ENCODE results near the gene IGHMBP2.
"Not testable (repeated sequence)": the region's sequence is repeated elsewhere in the genome, so short reads cannot be mapped to it uniquely, and the experiment has no call there.

Gene IGHMBP2

DNA sequence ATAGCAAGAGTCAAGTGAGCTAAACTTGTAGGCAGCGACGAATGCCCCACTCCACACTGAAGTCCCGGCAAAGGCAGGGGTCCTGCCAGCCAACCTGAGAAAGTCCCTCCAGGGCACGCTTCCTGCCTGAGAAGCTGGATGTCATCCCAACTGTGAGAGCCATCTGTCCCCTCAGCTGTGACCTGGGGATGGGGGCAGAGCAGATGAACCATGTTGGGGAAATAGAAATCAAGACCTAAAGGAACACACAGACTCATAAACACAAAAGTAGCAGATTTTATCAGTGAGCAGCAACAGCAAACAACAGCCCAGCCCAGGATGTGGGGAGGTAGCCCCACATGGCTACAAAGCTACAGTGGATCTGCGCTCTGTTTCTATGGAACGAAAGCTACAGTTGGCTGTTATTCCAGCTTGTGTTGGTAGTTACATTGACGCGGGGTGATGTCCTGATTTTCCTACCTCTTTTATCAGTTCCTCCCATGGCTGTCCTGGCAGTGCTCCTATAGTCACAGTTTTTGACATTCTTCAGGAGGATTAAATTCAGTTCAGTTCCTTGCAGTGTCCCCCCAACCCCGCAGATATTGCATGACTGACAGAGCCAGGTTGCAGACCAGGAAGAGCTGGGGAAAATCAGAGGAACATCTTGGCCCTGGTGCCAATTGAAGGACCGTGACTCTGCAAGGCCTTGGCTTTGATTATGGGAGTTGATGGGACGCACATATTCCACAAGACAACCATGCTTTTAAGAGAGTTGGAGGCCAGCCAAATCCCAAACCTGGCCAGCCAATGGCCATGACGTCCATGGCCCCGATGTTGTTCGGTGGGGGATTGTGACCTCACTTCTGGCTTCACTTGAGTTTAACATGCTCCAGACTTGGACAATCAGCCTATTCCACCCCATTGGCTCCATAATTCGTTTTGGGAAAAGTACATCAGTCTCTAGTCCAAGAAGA lies 62.5 kb downstream of the IGHMBP2 start:
- no peak for DNase-seq

GRCh38 chr11:68966894-68967780 lies 63.4 kb downstream of the IGHMBP2 start:
- DNase-seq = no peak

DNA sequence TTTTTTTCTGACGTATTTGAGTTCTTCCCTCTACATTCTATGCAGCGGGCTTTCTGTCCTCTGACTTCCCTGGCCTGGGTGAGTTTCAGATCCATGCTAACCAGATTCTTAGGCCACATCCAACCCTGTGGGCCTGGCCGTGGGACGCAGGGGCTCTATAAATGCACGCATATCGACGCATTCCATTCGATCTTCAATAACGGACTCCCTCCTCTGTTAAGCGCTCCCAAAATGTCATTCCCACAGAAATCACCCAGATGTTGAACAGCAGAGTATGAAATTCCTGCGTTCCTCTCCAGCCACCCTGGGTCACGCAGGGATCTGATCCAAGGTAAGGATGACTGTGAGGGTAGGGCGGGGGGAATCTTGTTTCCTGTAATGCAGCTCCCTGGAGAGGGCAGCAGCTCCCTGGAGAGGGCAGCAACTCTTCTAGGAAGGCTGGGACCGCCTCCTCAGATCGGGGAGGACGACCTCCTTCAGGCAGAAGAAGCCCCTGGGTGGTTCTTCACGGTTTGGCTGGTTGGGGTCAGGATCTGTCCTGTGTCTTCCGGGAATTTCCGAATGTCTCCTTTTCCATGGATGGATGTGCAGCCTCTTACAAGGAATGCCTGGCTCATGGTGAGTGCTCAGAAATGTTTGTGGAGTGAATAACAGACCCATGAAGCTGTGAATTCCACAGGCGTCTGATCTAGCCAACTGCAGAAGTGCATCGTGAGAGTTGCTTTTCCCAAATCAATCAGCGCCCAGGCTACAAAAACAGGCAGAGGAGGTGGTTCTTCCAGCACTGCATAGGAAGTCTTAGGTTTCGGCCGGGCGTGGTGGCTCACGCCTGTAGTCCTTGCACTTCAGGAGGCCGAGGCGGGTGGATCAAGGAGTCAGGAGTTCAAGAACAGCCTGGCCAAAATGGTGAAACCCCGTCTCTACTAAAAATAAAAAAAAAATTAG lies 64.9 kb downstream of the IGHMBP2 start:
- no peak for DNase-seq

- no peak for DNase-seq
Observed at GRCh38 chr11:68969386-68969785, 65.7 kb downstream of the IGHMBP2 start.

DNA sequence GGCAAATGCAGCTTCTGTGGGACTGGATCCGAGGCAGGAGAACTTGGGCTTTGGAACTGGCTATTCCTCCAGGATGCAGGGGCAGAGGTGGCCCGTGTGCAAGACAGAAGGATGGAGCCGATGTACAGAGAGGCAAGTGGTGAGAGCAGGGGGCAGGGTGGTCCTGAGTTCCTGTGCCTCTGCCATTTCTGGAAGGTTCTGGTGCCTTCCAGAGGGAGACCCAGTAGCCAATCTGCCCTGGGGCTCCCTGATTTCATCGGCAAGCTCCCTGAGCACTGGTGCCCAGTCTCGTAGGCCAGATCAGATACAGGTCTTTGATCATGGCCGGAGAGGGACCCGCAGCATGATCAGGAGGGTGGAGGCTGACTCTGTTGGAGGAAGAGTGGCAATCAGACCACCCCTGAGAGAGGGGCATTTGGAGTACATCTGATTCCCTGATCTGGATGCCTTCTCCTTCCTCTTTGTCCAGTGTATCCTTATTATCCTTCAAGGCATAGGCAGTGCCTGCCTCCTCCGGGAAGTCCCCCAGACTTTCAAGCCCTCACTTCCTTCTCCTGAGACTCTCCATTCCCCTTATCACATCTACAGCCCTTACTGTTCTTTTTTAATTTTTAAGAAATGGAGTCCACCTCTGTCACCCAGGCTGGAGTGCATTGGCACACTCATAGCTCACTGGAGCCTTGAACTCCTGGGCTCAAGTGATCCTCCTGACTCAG lies 67.4 kb downstream of the IGHMBP2 start:
- no peak for DNase-seq

DNA sequence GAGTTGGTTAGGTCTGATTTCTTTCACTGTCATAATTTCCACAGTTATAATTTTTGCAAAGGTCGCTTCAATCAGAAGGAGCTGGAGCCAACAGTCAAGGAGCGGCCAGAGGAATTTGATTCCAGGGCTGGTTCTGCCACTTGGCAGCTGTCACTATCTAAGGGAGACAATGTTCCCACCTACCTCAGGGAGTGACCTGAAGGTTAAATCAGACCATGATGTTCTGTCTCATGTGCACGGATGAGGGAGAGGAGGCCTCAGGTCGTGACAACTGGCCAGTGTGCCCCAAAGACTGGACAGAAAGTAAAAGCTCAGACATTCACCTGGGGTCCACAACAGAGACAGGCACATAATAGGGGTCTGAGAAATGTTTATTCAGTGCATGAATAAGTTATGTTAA lies 69.5 kb downstream of the IGHMBP2 start:
- no peak for DNase-seq

GRCh38 chr11:68973706-68974105 lies 70.0 kb downstream of the IGHMBP2 start:
- not testable (repeated sequence) for DNase-seq

DNA sequence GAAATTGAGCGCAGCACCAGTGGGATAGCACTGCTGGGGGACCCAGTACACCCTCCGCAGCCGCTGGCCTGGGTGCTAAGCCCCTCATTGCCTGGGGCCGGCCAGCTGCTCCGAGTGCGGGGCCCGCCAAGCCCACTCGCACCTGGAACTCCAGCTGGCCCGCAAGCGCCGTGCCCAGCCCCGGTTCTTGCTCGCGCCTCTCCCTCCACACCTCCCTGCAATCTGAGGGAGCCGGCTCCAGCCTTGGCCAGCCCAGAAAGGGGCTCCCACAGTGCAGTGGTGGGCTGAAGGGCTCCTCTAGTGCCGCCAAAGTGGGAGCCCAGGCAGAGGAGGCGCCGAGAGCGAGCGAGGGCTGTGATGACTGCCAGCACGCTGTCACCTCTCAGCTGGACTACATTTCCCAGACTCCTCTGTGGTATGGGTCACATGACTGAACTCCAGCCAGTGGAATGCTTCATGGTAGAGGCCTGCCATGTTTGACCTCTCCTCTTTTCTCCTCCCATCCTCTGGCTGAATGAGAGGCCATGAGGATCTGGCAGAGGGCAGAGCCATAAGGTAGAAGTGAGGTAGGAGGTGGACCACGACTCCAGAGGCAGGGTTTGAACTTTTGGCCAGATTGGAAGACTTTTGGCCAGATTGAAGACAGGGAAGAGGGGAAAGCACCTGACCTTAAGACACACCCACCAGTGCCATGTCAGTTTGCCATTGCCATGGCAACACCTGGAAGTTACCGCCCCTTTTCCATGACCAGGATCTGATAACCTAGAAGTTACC lies 70.9 kb downstream of the IGHMBP2 start:
- no peak for DNase-seq

GRCh38 chr11:68976095-68976494 lies 72.4 kb downstream of the IGHMBP2 start:
- no peak for DNase-seq

DNA sequence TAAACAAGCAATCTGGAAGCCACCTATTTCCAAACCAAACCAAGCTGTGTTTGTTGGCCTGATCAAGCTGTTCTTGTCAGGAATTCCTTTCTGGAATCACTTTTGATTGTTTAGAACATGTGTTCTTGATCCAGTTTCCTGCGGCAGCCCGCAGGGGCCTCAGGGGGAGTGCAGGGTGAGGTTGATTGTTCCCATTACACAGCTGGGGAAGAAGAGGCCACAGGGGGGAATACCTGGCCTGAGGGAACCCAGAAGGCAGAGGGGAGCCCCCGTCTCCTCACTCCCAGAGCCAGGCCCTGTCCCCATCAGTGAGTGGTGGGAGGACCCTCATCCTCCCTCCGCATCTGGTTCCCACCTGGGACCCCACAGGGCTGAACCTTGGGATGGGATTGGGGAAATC lies 72.9 kb downstream of the IGHMBP2 start:
- no peak for DNase-seq

DNA sequence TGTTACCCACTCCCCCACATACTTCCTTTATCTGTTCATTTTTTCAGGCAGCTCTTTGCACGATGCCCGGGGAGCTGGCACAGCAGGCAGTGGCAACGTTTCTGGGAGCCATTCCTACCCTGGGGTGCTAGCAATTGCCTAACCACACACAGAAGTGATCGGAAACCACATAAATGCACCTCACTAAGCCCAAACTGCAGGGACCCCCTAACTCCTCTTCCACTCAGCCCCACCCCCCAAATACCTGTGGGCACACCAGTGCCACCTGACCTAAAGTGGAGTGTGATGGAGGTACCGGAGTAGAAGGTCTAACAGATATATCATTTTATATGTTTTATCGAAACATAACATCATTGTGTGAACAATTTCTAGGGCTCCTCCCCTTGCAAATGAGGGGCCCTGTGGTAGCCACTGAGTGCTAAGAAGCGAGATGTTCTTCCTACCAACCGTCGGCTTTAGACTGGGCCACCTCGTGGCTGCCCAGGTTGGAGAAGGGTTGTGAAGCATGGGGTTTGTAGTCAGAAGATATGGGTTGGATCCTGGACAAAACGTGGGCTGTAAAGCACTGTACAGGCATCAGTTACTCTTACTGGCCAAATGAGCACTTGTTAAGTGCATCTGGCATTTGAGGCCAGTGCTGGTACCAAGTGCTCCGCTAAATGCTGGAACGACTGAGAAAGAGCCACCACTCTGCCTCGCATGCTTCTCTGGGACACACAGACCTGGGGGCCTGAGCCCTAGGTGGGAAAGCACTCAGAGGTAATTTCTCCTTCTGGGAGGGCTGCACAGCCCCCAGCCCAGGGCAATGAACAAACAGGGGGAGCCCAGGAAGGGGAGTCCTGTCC lies 74.3 kb downstream of the IGHMBP2 start:
- no peak for DNase-seq

- DNase-seq = no peak
Observed at GRCh38 chr11:68978626-68978930, 74.9 kb downstream of the IGHMBP2 start.

DNA sequence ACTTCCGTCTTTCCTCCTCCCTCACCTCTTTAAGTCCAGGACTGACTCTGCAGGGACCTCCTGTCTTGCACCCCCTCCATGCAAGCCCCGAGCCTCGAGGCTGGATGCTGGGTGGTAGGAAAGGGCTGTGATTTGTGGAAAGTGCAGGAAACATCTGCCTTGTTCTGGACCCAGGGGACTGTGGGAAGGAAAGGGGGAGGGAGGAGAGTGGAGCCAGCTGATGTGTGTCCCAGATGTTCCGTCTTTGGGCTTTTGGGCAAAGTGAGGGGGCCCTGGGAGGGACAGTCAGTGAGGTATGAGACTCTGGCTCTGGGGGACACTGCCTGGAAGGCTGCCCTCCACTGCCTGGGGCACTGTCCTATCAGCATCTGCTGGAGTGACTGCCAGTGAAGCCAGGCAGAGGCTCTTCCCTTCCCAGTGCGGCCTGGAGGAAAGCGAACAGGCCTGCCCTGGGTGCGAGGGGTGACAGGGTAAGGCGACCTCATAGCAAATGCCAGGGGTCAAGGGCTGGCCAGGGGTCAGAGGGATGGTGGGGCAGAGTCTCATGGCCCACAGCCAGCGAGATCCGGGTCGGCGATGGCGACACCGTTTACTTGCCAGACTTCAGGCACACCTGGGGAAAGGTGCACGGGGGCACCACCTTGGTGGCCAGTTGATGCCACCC lies 75.4 kb downstream of the IGHMBP2 start:
- DNase-seq = no peak

DNA sequence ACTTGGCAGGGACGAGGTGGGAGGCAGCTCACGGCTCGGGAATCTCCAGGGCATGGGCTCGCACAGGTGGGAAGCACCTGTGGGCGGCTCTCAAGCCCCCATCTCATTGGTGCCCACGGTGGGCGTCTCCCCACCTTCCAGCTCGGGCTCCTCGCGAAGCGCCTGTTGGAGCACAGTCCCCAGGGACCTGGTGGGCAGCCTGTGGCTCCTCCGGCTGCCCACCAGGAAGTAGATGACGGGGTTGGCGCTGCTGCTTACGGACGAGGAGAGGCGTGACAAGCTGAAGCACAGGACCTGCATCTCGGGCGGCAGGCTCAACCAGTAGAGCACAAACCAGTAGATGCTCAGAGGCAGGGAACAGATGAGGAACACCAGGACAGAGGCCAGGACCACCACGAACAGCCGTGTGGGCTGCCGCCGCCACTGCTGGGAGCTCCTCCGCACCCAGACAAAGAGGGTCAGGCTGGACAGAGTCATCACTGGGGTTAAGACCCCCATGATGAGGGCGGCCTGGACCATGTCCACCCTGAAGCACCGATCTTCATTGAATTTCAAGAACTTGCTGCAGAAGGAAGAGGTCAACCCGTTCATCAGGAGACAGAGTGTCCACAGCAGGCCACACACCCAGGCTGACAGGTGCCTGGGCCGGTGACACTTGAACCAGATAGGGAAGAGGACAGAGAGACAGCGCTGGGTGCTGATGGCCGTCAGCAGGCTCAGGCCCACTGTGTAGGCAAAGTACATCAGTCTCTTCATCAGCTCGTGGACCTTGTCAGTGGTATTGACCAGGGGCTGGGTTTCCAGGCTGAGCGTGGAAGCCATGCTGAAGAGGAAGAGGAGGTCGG lies 76.5 kb downstream of the IGHMBP2 start:
- DNase-seq = no peak

- no peak for DNase-seq
Observed at GRCh38 chr11:68980776-68981065, 77.0 kb downstream of the IGHMBP2 start, which contains the start of gene MRGPRD. TSS of gene MRGPRD (minus strand) at chr11:68980986. CDS start at chr11:68980986, 0 bp downstream.

- DNase-seq = no peak
Observed at GRCh38 chr11:68982134-68982533, 78.4 kb downstream of the IGHMBP2 start.

DNA sequence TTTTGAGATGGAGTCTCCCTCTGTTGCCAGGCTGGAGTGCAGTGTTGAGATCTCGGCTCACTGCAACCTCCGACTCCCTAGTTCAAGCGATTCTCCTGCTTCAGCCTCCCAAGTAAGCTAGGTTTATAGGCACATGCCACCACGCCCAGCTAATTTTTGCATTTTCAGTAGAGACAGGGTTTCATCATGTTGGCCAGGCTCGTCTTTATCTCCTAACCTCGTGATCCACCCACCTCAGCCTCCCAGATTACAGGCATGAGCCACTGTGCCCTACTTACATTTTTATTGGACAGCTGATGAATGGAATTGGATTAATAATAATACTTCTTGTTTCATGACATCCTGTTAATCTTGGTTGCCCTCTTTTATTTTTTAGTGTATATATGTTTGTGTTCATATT lies 80.1 kb downstream of the IGHMBP2 start:
- DNase-seq = no peak

DNA sequence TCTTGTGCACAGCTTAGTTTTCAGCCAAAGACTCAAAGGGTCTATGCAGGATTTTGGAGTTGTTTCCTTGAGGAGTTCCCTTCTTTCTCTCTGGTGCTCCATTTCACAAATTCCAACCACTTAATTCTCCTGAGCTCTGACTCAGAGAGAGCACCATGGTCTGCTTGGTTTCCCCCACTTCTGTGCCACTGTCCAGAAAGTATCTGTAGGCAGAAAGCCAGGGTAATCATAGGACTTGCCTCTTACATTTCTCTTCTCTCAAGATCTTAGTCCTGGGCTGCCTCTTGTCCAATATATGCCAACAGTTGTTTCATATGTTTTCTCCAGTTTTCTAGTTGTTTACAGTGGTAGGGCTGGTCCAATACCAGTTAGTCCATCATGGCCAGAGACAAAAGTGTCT lies 83.5 kb downstream of the IGHMBP2 start:
- no peak for DNase-seq

GRCh38 chr11:68988491-68988890 lies 84.8 kb downstream of the IGHMBP2 start:
- no peak for DNase-seq
